Left lung (tissue), 10 donors: ENCODE measurements around the gene RXRA. TPM values are rescaled to one million over a fixed set of nuclear protein-coding genes. Genes with fewer than 3 reads are reported as not detected.

Source experiments
- ATAC-seq: fragments of 200-7000 bp; cut with Tn5 transposase; one replicate; pipeline ENCODE4 v1.9.1; 2020; ENCODE audit warnings: moderate library complexity
- DNase-seq, 4 donors: peaks; one replicate each; pipeline ENCODE4 v3.0.0-alpha.2; 2013 to 2020
- H3K27ac ChIP-seq, 2 donors: fragments of 200-600 bp; sonication (generic) in 1 of 2; one replicate each; pipeline versions ENCODE4 v1.5.0 to v1.8.0; 2020 to 2021
- H3K27me3 ChIP-seq, 2 donors: fragments of 200-600 bp; sonication (generic) in 1 of 2; one replicate each; pipeline versions ENCODE4 v1.5.0 to v1.8.0; 2020 to 2021
- H3K36me3 ChIP-seq, 2 donors: fragments of 200-600 bp; sonication (generic) in 1 of 2; one replicate each; pipeline versions ENCODE4 v1.5.0 to v1.8.0; 2020 to 2021
- H3K4me1 ChIP-seq, 2 donors: fragments of 200-600 bp; one replicate each; pipeline ENCODE4 v1.8.0; 2021
- H3K4me3 ChIP-seq, 2 donors: fragments of 200-600 bp; sonication (generic) in 1 of 2; one replicate each; pipeline versions ENCODE4 v1.5.0 to v1.8.0; 2020 to 2021; ENCODE audit warnings: mild to moderate bottlenecking in 1 of 2
- H3K9me3 ChIP-seq, 2 donors: fragments of 200-600 bp; sonication (generic) in 1 of 2; one replicate each; pipeline versions ENCODE4 v1.5.0 to v1.8.0; 2020 to 2021
- intact Hi-C, 2 donors: fragments of 100-400 bp; cut with DNase I; formaldehyde crosslinking; loops; one replicate each; pipeline versions ENCODE4 v1.11.2 to v1.14.2; 2022
- polyA plus RNA-seq, 6 donors: library from polyadenylated mRNA; unstranded; fragments of 120-200 nt; gene quantifications; one replicate each; pipeline ENCODE4 v1.2.1, GENCODE V29; 2013; ENCODE audit not compliant: insufficient read length in 6 of 6
- total RNA-seq, 2 donors: library from RNA; stranded (reverse); fragmentation: NEBNext Ultra II Directional; extraction: Animal tissue kit (Norgen Biotek cat#: 25700); gene quantifications; one replicate each; pipeline ENCODE4 v1.2.1, GENCODE V29; 2021
- TF ChIP-seq, protein P1 (sequence below), 2 donors: fragments of 200-600 bp; sonication (generic) in 1 of 2; IDR thresholded peaks; one replicate each; pipeline versions ENCODE4 v1.5.0 to v1.8.0; 2021; ENCODE audit warnings: antibody characterized with exemption in 2 of 2
- donor health status: DM: no; HTN: yes; CAD: no.
- donor health status: DM: no; HTN: no; CAD: no.

Gene RXRA
- total and polyA plus RNA-seq, 8 donors: 42.2 to 79.5 (median 55.7) TPM

DNA sequence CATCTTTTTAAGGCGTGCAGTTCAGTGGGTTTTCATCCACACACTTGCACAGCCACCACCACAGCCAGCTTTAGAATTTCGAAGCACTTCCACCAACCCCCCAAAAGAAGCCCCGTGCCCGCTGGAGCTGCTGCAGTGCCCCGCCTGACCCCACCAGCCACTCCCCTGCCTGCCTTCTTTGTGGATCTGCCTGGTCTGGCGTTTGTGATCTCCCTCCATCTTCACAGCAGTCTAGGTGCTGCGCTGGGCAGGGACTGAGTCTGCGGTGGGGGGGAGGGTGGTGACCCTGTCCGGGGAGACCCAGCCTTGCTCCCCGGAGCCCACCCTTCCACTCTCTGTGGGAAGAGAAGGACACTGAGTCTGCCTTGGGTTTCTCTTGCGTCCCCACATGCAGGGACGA lies 40.8 kb downstream of the RXRA start:
- no peaks in the 10 kb centered on the region for H3K27me3 ChIP-seq
- no peaks in the 10 kb centered on the region for H3K36me3 ChIP-seq
- intact Hi-C loops: no loop called here
- no peak for DNase-seq
- ATAC-seq: no peak
- no peak overlapping the region for H3K4me3 ChIP-seq
- H3K4me1 ChIP-seq: peaks cover 25 to 77% of the 10 kb centered on the region in 2 donors
- H3K9me3 ChIP-seq: no peaks in the 10 kb centered on the region
- peak overlapping the region; percentile 84 to 93 for H3K27ac ChIP-seq
- TF ChIP-seq, protein P1, sequence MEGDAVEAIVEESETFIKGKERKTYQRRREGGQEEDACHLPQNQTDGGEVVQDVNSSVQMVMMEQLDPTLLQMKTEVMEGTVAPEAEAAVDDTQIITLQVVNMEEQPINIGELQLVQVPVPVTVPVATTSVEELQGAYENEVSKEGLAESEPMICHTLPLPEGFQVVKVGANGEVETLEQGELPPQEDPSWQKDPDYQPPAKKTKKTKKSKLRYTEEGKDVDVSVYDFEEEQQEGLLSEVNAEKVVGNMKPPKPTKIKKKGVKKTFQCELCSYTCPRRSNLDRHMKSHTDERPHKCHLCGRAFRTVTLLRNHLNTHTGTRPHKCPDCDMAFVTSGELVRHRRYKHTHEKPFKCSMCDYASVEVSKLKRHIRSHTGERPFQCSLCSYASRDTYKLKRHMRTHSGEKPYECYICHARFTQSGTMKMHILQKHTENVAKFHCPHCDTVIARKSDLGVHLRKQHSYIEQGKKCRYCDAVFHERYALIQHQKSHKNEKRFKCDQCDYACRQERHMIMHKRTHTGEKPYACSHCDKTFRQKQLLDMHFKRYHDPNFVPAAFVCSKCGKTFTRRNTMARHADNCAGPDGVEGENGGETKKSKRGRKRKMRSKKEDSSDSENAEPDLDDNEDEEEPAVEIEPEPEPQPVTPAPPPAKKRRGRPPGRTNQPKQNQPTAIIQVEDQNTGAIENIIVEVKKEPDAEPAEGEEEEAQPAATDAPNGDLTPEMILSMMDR (IDR thresholded peaks at IDR 0.05): no peak

DNA sequence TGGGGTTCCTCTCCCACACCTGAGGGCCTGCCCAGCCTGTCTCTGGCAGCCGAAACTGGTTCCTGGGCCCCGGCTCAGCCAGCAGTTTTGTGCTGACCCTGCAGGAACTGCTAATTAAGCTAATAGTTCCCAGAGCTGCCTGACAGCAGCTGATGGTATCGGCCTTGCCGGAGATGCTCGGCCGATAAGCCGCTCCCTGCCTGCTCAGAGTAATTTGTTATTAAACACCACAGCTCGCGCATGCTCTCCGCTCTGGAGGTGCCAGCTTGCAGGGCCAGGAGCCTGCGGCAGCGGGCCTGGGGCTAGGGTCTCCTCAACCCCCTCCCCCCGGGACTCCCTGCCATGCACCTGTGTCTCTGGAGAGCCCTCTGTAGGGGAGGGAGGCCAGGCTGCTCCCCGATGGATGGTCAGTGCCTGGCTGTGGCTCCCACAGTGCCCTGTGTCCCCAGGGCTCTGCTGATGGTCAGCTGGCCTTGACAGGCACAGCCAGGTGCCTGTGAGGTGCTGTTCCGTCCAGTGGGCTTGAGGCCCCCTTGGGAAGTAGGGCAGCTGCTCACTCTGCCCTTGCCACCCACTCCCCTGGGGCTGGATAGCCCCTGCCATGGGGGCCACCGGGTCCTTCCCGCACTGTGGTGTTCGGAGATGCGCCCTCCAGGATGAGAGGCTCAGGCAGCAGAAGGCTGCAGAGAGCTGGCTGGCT lies 41.7 kb downstream of the RXRA start:
- TF ChIP-seq, protein P1 (IDR thresholded peaks at IDR 0.05): no peak
- no peak for DNase-seq
- no peak for ATAC-seq
- intact Hi-C loops: no loop called here
- no peaks in the 10 kb centered on the region for H3K36me3 ChIP-seq
- H3K27me3 ChIP-seq: no peaks in the 10 kb centered on the region
- peaks cover 31 to 85% of the 10 kb centered on the region in 2 donors for H3K4me1 ChIP-seq
- no peaks in the 10 kb centered on the region for H3K9me3 ChIP-seq
- H3K27ac ChIP-seq: peak overlapping the region in 1 of 2 donors; percentile 93
- H3K4me3 ChIP-seq: no peak overlapping the region

DNA sequence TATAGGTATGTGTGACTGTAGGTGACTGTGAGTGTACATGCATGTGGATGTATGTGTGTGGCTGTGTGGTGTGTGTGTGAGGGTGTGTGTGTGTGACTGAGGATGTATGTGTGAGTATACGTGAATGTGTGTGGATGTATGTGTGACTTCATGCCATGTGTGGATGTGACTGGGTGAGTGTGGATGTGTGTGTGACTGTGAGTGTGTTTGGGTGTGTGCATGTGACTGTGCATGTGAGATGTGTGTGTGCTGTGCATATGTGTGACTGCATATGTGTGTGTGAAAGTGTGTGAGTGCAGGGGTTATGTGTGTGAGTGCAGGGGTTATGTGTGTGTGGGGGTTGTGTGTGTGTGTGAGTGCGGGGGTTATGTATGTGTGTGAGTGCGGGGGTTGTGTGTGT lies 42.3 kb downstream of the RXRA start:
- H3K36me3 ChIP-seq: no peaks in the 10 kb centered on the region
- ATAC-seq (no peak), DNase-seq (no peak)
- TF ChIP-seq, protein P1 (IDR thresholded peaks at IDR 0.05): no peak
- no peaks in the 10 kb centered on the region for H3K9me3 ChIP-seq
- intact Hi-C loops: no loop called here
- no peak overlapping the region for H3K4me3 ChIP-seq
- H3K27ac ChIP-seq: no peak overlapping the region
- peaks cover 37 to 89% of the 10 kb centered on the region in 2 donors for H3K4me1 ChIP-seq
- H3K27me3 ChIP-seq: no peaks in the 10 kb centered on the region

DNA sequence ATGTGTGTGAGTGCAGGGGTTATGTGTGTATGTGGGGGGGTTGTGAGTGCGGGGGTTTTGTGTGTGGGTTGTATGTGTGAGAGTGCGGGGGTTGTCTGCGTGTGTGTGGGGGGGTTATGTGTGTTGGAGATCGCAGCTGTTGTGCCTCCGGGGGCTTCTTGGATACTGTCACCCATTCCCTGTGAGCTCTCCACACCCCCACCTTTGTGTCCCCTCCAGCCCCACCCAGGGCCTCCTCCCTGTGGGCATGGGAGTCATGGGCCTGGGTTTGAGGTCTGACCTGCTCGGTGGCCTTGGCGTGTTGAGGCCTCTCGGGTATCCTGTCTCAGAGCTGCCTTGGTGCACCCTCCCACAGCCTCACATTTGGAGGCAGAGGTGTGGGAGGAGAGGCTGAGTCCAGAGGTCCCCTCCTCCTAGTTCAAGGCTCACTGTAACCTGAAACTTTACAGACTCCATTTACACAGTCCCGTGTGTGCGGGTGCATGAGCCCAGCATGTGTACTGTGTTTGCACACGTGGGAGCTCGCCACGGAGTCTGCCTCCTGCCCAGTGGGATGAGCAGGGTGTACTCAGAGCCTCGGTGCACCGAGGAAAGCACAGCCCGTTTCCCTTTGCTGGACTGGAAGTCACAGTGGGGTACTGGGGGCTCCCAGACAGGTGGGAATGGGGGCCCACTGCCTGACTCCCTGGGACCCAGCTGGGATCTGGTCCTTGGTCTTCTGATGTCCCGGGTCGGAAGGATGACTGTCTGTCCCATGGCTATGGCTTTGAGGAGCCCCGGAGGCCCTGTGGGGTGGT lies 43.4 kb downstream of the RXRA start:
- ATAC-seq (no peak), DNase-seq (no peak)
- TF ChIP-seq, protein P1 (IDR thresholded peaks at IDR 0.05): no peak
- Histone ChIP-seq H3K4me3 (no peak overlapping the region), H3K9me3 (no peaks in the 10 kb centered on the region), H3K27me3 (no peaks in the 10 kb centered on the region), H3K36me3 (no peaks in the 10 kb centered on the region), H3K27ac (peak overlapping the region in 1 of 2 donors; percentile 98), H3K4me1 (peaks cover 41 to 94% of the 10 kb centered on the region in 2 donors)
- intact Hi-C loops: no loop called here

DNA sequence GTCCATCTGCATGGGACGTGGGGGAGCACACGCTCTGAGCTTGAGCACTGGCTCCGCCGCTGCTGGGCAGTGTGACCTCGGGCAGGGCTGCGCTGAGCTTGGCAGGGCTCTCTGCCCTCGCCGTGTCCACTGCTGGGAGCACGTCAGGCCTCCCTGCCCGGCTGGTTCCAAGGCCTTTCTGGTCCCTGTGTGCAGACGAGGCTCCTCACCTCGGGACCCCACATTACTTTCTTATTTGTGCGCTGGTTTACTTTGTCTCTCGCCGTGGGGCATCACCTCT lies 43.9 kb downstream of the RXRA start:
- Histone ChIP-seq H3K27me3 (no peaks in the 10 kb centered on the region), H3K4me3 (no peak overlapping the region), H3K36me3 (no peaks in the 10 kb centered on the region), H3K4me1 (peaks cover 46 to 94% of the 10 kb centered on the region in 2 donors), H3K9me3 (no peaks in the 10 kb centered on the region), H3K27ac (peak overlapping the region in 1 of 2 donors; percentile 98)
- ATAC-seq (no peak), DNase-seq (no peak)
- intact Hi-C loops: no loop called here
- TF ChIP-seq, protein P1 (IDR thresholded peaks at IDR 0.05): no peak
